ENCODE results near the gene DSG3. TPM values are rescaled to one million over a fixed set of nuclear protein-coding genes. Genes with fewer than 3 reads are reported as not detected.

Gene DSG3
- total and polyA plus RNA-seq, 10 of the 15 experiments (the other 5 are each of a cell fraction or from before 2014, with no cell fraction given) = 0.01 to 0.36 (median 0.30) TPM

DNA sequence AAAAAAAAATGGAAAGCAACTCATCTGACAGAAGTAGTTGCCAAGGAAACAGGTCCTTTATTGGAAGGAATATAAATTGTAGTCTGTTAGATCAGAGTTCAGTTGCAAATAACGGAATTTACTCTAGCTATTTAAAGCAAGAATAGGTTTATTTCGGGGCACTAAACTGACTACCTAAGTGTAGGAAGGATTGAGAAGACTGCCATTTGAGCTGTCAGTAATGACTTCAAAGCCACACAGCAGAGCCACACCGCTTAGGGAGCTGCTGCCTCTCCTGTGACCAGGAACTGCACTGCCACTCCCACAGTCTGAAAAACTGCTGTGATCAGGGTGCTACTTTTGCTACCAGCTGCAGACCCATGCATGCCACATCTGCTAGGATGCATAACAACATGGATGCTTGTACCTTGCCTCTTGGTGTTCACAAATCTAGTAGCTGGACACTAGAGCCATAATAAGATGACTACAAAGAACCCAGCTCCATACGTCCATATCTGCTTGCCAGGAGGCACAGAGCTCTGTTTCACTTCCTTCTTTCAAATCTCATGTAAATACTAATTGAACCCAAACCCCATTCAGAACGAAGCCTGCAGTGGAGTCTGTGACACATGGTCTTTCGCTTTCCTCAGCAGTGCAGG is 52.6 kb downstream of the DSG3 start (continued):
- TF ChIP-seq SMC3 (IDR thresholded peaks at IDR 0.05; ENCODE audit: borderline replicate concordance, low read length) = no peak
- TF ChIP-seq EP300 (IDR thresholded peaks at IDR 0.05; ENCODE audit: borderline replicate concordance in 1 of 2, control insufficient read depth in 1 of 2, low read depth in 2 of 2, low read length in 2 of 2) = peak; percentile 11 to 84; a peak in 3 of 4 replicates
- TF ChIP-seq, protein P1, sequence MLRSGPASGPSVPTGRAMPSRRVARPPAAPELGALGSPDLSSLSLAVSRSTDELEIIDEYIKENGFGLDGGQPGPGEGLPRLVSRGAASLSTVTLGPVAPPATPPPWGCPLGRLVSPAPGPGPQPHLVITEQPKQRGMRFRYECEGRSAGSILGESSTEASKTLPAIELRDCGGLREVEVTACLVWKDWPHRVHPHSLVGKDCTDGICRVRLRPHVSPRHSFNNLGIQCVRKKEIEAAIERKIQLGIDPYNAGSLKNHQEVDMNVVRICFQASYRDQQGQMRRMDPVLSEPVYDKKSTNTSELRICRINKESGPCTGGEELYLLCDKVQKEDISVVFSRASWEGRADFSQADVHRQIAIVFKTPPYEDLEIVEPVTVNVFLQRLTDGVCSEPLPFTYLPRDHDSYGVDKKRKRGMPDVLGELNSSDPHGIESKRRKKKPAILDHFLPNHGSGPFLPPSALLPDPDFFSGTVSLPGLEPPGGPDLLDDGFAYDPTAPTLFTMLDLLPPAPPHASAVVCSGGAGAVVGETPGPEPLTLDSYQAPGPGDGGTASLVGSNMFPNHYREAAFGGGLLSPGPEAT (IDR thresholded peaks at IDR 0.05; ENCODE audit: low read depth) = peak; percentile 73
- TF ChIP-seq KAT2A (conservative IDR thresholded peaks at IDR 0.05; ENCODE audit: control insufficient read depth, low read depth, low read length) = no peak
- no peak for TF ChIP-seq ZNF207 (IDR thresholded peaks at IDR 0.05; ENCODE audit: borderline replicate concordance)
- no peak for TF ChIP-seq ASH2L (IDR thresholded peaks at IDR 0.05; ENCODE audit: borderline replicate concordance, low read depth)
- TF ChIP-seq STAT3 (IDR thresholded peaks at IDR 0.05; ENCODE audit: low read depth, low read length) = 0 out of 2 replicates have a peak, but pooled peaks have one; percentile 12
- no peak for TF ChIP-seq RCOR1 (conservative IDR thresholded peaks at IDR 0.05; ENCODE audit: low read depth, low read length)
- TF ChIP-seq, protein P2, sequence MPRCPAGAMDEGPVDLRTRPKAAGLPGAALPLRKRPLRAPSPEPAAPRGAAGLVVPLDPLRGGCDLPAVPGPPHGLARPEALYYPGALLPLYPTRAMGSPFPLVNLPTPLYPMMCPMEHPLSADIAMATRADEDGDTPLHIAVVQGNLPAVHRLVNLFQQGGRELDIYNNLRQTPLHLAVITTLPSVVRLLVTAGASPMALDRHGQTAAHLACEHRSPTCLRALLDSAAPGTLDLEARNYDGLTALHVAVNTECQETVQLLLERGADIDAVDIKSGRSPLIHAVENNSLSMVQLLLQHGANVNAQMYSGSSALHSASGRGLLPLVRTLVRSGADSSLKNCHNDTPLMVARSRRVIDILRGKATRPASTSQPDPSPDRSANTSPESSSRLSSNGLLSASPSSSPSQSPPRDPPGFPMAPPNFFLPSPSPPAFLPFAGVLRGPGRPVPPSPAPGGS (IDR thresholded peaks at IDR 0.05; ENCODE audit: borderline replicate concordance, insufficient read depth, low read depth, low read length, poor library complexity, severe bottlenecking) = no peak
- no peak for TF ChIP-seq HDAC6 (IDR thresholded peaks at IDR 0.05; ENCODE audit: unreplicated experiment)
- TF ChIP-seq RAD51 (IDR thresholded peaks at IDR 0.05) = no peak
- 0 out of 2 replicates have a peak, but pooled peaks have one; percentile 18 for TF ChIP-seq BCL11A (IDR thresholded peaks at IDR 0.05; ENCODE audit: low read depth, low read length)
- TF ChIP-seq, protein P3, sequence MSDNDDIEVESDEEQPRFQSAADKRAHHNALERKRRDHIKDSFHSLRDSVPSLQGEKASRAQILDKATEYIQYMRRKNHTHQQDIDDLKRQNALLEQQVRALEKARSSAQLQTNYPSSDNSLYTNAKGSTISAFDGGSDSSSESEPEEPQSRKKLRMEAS (IDR thresholded peaks at IDR 0.05; ENCODE audit: low read depth, low read length) = no peak
- TF ChIP-seq, protein P4, sequence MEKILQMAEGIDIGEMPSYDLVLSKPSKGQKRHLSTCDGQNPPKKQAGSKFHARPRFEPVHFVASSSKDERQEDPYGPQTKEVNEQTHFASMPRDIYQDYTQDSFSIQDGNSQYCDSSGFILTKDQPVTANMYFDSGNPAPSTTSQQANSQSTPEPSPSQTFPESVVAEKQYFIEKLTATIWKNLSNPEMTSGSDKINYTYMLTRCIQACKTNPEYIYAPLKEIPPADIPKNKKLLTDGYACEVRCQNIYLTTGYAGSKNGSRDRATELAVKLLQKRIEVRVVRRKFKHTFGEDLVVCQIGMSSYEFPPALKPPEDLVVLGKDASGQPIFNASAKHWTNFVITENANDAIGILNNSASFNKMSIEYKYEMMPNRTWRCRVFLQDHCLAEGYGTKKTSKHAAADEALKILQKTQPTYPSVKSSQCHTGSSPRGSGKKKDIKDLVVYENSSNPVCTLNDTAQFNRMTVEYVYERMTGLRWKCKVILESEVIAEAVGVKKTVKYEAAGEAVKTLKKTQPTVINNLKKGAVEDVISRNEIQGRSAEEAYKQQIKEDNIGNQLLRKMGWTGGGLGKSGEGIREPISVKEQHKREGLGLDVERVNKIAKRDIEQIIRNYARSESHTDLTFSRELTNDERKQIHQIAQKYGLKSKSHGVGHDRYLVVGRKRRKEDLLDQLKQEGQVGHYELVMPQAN (conservative IDR thresholded peaks at IDR 0.05) = no peak; the same call in 1 of the 2 replicates
- TF ChIP-seq, protein P5, sequence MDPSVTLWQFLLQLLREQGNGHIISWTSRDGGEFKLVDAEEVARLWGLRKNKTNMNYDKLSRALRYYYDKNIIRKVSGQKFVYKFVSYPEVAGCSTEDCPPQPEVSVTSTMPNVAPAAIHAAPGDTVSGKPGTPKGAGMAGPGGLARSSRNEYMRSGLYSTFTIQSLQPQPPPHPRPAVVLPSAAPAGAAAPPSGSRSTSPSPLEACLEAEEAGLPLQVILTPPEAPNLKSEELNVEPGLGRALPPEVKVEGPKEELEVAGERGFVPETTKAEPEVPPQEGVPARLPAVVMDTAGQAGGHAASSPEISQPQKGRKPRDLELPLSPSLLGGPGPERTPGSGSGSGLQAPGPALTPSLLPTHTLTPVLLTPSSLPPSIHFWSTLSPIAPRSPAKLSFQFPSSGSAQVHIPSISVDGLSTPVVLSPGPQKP (IDR thresholded peaks at IDR 0.05; ENCODE audit: low read depth, low read length) = no peak
- TF ChIP-seq GATAD2B (conservative IDR thresholded peaks at IDR 0.05; ENCODE audit: low read depth) = peak; percentile 72; the same call in 1 of the 2 replicates
- peak; percentile 27; the same call in 1 of the 2 replicates for TF ChIP-seq CREB1 (IDR thresholded peaks at IDR 0.05; ENCODE audit: low read depth)
- TF ChIP-seq, protein P6, sequence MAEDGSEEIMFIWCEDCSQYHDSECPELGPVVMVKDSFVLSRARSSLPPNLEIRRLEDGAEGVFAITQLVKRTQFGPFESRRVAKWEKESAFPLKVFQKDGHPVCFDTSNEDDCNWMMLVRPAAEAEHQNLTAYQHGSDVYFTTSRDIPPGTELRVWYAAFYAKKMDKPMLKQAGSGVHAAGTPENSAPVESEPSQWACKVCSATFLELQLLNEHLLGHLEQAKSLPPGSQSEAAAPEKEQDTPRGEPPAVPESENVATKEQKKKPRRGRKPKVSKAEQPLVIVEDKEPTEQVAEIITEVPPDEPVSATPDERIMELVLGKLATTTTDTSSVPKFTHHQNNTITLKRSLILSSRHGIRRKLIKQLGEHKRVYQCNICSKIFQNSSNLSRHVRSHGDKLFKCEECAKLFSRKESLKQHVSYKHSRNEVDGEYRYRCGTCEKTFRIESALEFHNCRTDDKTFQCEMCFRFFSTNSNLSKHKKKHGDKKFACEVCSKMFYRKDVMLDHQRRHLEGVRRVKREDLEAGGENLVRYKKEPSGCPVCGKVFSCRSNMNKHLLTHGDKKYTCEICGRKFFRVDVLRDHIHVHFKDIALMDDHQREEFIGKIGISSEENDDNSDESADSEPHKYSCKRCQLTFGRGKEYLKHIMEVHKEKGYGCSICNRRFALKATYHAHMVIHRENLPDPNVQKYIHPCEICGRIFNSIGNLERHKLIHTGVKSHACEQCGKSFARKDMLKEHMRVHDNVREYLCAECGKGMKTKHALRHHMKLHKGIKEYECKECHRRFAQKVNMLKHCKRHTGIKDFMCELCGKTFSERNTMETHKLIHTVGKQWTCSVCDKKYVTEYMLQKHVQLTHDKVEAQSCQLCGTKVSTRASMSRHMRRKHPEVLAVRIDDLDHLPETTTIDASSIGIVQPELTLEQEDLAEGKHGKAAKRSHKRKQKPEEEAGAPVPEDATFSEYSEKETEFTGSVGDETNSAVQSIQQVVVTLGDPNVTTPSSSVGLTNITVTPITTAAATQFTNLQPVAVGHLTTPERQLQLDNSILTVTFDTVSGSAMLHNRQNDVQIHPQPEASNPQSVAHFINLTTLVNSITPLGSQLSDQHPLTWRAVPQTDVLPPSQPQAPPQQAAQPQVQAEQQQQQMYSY (CRISPR knock-in tag; IDR thresholded peaks at IDR 0.05) = no peak

Data from GM12878 (cell line).